HepG2 (cell line): ENCODE measurements around the gene COX7C. TPM values are rescaled to one million over a fixed set of nuclear protein-coding genes. Genes with fewer than 3 reads are reported as not detected.

ENCODE experiments used
- BCL6 ChIP-seq: IDR thresholded peaks from 2 replicates; pipeline ENCODE4 v1.6.1; 2016; ENCODE audit warnings: missing genetic modification reagents, missing compliant biosample characterization
- GATAD2A ChIP-seq: IDR thresholded peaks from 2 replicates; pipeline ENCODE4 v1.6.1; 2016
- HHEX ChIP-seq: IDR thresholded peaks from 2 replicates; pipeline ENCODE4 v1.6.1; 2016; ENCODE audit warnings: control low read depth
- HMGXB3 ChIP-seq: sonication (generic); formaldehyde crosslinking; IDR thresholded peaks from 2 replicates; pipeline ENCODE4 v1.4.0; 2020; ENCODE audit warnings: missing genetic modification reagents, borderline replicate concordance
- MLX ChIP-seq: IDR thresholded peaks from 2 replicates; pipeline ENCODE4 v1.6.1; 2016
- POLR2G ChIP-seq: fragments of 200-400 bp; formaldehyde crosslinking; IDR thresholded peaks from 2 replicates; pipeline ENCODE4 v1.6.1; 2018; ENCODE audit warnings: mild to moderate bottlenecking, low read depth, low read length, moderate library complexity
- SRY ChIP-seq: sonication (generic); formaldehyde crosslinking; IDR thresholded peaks from 2 replicates; pipeline ENCODE4 v1.8.0; 2022; ENCODE audit warnings: mild to moderate bottlenecking, missing genetic modification reagents
- ZNF557 ChIP-seq: sonication (generic); formaldehyde crosslinking; IDR thresholded peaks from 2 replicates; pipeline ENCODE4 v1.4.0; 2020; ENCODE audit warnings: missing genetic modification reagents
- ZNF790 ChIP-seq: sonication (generic); formaldehyde crosslinking; IDR thresholded peaks from 2 replicates; pipeline ENCODE4 v1.8.0; 2022; ENCODE audit warnings: missing genetic modification reagents, mild to moderate bottlenecking, borderline replicate concordance
- polyA plus RNA-seq, 8 experiments: library from polyadenylated mRNA; depleted of rRNA in 3 of 8; stranded (reverse) in 7 of 8; unstranded in 1 of 8; fragments of >200 nt; fragmentation: Illumina TruSeq in 4 of 8; extraction: Trizol in 4 of 8; gene quantifications; 2 replicates each; pipeline versions ENCODE4 v1.2.1 to v1.2.3, GENCODE V29; 2011 to 2016; ENCODE audit warnings: low read depth in 4 of 8, missing spikeins in 1 of 8, mixed read lengths in 1 of 8; ENCODE audit not compliant: insufficient read depth in 1 of 8
- total RNA-seq, 5 experiments: library from RNA; depleted of rRNA; stranded (reverse); fragments of >200 nt; fragmentation: Illumina TruSeq; extraction: Trizol; gene quantifications; 2 replicates each; pipeline ENCODE4 v1.2.3, GENCODE V29; 2016; ENCODE audit warnings: low read depth in 1 of 5
- TF ChIP-seq, protein P1 (sequence below): sonication (generic); formaldehyde crosslinking; IDR thresholded peaks from 2 replicates; pipeline ENCODE4 v1.8.0; 2023; ENCODE audit warnings: mild to moderate bottlenecking, missing genetic modification reagents
- TF ChIP-seq, protein P2 (sequence below): sonication (generic); formaldehyde crosslinking; IDR thresholded peaks from 2 replicates; pipeline ENCODE4 v1.5.0; 2020; ENCODE audit warnings: mild to moderate bottlenecking, missing genetic modification reagents, borderline replicate concordance
- TF ChIP-seq, protein P3 (sequence below): sonication (generic); formaldehyde crosslinking; IDR thresholded peaks from 2 replicates; pipeline ENCODE4 v1.9.0; 2022; ENCODE audit warnings: missing genetic modification reagents, mild to moderate bottlenecking, borderline replicate concordance

COX7C gene
- total and polyA plus RNA-seq, 2 of the 13 experiments (the other 11 are each of a cell fraction or from before 2014, with no cell fraction given): 538 to 635 TPM

DNA sequence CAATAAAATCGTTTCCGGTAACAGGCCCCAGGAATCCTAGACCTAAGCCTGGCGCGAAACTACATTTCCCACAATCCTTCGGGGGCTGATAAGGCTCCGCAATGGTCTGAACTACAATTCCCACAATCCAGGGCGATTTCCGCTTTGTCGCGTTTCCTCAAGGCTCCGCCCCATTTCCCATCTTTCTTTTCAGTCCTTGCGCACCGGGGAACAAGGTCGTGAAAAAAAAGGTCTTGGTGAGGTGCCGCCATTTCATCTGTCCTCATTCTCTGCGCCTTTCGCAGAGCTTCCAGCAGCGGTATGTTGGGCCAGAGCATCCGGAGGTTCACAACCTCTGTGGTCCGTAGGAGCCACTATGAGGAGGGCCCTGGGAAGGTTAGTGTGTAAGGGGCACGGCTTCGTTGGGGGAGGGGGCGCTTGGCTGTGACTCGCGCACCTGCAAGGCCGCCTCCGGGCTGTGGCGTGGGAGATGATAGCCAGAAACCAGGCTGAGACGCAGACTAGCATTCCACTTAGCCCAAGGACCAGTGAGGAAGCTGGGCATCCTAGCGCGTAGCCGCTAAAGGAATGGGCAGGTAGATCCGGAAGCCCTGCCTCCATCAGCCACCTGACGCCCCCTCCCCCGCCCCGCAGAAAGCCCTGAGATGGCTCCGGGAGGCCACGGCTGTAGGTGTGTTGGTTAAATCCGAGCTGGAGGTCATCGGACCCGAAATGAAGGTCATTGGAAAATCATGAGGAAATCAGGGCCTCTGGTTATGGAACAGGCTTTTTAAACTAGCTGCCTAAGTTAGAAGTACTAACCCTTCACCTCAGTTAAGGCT is at the start of gene COX7C (continued):
- TF ChIP-seq MLX (CRISPR knock-in tag) (no peak), ZNF557 (peak; percentile 48; the same call in 1 of the 2 replicates), HHEX (no peak), ZNF790 (CRISPR knock-in tag) (no peak), BCL6 (CRISPR knock-in tag) (peak; percentile 11; the same call in 1 of the 2 replicates), SRY (CRISPR knock-in tag) (no peak), POLR2G (peak; percentile 95), GATAD2A (no peak), HMGXB3 (peak; percentile 81; the same call in 1 of the 2 replicates)
- TF ChIP-seq, protein P1, sequence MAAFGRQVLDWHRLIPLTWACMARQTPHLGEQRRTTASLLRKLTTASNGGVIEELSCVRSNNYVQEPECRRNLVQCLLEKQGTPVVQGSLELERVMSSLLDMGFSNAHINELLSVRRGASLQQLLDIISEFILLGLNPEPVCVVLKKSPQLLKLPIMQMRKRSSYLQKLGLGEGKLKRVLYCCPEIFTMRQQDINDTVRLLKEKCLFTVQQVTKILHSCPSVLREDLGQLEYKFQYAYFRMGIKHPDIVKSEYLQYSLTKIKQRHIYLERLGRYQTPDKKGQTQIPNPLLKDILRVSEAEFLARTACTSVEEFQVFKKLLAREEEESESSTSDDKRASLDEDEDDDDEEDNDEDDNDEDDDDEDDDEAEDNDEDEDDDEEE: no peak
- TF ChIP-seq, protein P2, sequence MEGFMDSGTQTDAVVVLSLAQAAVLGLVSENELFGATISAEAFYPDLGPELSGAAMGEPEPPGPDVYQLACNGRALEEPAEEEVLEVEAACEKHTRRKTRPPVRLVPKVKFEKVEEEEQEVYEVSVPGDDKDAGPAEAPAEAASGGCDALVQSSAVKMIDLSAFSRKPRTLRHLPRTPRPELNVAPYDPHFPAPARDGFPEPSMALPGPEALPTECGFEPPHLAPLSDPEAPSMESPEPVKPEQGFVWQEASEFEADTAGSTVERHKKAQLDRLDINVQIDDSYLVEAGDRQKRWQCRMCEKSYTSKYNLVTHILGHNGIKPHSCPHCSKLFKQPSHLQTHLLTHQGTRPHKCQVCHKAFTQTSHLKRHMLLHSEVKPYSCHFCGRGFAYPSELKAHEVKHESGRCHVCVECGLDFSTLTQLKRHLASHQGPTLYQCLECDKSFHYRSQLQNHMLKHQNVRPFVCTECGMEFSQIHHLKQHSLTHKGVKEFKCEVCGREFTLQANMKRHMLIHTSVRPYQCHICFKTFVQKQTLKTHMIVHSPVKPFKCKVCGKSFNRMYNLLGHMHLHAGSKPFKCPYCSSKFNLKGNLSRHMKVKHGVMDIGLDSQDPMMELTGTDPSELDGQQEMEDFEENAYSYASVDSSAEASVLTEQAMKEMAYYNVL (CRISPR knock-in tag): no peak
- TF ChIP-seq, protein P3, sequence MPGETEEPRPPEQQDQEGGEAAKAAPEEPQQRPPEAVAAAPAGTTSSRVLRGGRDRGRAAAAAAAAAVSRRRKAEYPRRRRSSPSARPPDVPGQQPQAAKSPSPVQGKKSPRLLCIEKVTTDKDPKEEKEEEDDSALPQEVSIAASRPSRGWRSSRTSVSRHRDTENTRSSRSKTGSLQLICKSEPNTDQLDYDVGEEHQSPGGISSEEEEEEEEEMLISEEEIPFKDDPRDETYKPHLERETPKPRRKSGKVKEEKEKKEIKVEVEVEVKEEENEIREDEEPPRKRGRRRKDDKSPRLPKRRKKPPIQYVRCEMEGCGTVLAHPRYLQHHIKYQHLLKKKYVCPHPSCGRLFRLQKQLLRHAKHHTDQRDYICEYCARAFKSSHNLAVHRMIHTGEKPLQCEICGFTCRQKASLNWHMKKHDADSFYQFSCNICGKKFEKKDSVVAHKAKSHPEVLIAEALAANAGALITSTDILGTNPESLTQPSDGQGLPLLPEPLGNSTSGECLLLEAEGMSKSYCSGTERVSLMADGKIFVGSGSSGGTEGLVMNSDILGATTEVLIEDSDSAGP (CRISPR knock-in tag): peak; percentile 87; the same call in 1 of the 2 replicates
